HG02759 (cell line): ENCODE measurements around the gene CASQ2.
"Not testable (repeated sequence)": the region's sequence is repeated elsewhere in the genome, so short reads cannot be mapped to it uniquely, and the experiment has no call there.

Experiments used
- ATAC-seq: cut with Tn5 transposase; IDR thresholded peaks from one replicate; pipeline ENCODE4 v1.9.1; 2021; ENCODE audit warnings: mild to moderate bottlenecking, moderate library complexity; ENCODE audit not compliant: unreplicated experiment

Gene CASQ2

DNA sequence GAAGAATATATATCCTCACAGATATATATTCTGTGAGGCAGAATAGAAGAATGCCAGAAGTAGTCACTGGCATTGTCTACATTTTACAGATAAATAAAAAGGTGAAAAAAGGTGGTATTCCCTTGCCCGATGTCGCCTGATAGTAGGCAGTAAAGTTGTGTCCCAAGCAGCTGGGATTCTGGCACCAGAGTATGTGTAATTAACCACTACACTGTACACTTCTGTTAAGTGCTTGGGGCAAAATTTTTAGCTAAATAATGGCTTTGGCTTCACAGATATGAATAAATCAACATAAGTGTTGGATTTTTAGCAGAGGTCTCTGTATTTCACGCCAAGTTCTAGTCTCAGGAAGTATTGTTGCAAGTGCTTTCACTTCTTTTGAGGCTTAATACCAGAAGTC, 13.3 kb upstream of the CASQ2 start:
- ATAC-seq: no peak

DNA sequence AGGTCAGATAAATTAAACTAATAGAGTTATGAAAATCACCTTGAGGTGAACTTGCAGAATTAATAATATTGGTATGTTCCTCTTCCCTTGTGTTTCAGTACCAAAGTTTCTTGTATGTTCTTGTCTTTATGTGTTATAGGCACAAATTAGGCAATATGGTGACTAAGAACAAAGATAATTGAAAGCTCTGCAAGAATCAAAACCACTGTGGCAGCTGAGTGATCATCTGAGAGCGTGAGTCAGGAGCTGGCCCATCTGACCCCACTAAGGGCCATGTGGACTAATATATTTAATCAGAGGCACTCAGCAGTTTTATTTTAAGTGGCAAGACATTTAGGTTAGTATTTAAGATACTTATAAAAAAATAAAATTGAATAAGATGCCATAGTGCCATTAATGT, 12.8 kb upstream of the CASQ2 start:
- no peak for ATAC-seq

GRCh38 chr1:115780655-115781054, 12.1 kb upstream of the CASQ2 start:
- ATAC-seq: not testable (repeated sequence)

GRCh38 chr1:115779075-115779474, 10.6 kb upstream of the CASQ2 start:
- not testable (repeated sequence) for ATAC-seq

DNA sequence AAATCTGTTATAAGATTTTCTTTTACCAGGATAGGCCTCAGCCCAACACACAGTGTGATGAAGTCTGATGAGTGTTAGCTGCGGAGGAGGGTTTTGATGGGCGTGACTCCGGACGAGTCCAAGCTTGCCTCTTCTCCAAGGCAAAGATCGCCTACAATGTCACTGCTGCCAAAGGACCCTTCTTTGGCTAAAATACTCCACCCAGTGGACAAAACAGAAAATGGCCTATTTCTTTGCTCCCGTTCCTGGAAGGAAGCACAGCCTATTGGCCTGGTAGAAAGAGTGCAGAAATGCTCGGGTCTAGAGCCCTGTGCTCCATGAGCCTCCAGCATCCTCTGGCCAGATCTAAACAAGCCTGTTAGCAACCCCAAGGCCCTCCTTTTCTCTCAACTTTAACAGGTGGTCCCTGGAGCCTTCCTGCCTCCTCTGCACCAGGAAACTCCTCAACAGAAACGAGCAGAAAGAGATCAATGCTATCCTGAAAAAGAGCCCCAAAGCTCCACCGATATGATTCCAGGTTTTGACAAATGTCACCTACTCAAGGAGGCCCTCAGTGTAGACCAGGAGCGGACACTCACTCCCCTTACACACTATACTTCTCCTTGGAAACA, 3.4 kb upstream of the CASQ2 start:
- ATAC-seq: peak; percentile 89

DNA sequence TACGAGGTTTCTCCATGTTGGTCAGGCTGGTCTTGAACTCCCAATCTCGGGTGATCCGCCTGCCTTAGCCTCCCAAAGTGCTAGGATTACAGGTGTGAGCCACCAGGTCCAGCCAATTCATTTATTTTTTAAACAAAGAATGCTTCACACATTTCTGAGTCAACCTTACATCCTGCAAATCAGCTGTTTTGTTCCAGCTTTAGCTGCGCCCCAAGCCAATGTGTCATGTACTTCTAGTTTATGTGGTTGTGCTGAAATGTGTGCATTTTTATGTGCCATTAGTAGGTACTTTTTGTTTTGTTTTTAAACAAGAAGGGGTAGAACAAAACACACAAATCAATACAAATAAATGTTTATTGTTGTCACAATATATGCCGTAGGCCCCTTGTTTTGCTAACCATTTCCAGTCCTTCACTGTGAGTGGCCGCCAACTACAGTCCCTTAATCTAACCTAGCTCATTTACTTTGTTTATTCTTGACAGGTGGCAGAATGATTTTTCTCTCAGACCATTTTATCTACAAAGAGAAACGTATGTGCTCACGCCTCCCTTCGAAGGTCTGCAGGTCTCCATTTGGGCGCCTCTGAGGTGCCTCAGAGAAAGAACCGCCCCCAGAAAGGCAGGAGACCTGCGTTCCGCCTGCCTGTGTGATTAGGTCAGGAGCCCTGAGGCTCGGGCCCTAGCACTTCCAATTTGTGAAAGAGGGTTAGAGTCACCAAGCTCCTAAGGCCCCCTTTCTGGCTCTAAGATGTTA, 2.8 kb upstream of the CASQ2 start:
- ATAC-seq: no peak

DNA sequence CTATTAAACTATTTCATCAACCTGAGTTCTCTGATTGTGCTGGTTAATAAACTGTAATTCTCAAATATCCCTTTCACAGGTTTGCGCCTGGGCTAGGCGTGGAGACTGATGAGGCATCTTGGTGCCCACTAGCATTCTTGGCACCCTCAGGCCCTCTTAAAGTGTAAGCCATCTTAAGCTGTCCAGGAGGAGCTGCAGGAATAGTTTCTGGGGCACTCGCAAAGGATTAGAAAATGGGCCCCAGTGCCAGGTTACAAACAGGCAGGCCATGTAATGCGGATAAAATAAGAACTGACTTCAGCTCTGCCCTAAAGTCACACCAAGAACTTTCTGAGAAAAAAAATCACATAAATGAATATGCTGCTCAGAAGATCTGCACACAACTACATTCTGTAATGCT, 1.1 kb downstream of the CASQ2 start:
- ATAC-seq: no peak

- no peak for ATAC-seq
Observed at GRCh38 chr1:115765091-115765490, 3.4 kb downstream of the CASQ2 start.

DNA sequence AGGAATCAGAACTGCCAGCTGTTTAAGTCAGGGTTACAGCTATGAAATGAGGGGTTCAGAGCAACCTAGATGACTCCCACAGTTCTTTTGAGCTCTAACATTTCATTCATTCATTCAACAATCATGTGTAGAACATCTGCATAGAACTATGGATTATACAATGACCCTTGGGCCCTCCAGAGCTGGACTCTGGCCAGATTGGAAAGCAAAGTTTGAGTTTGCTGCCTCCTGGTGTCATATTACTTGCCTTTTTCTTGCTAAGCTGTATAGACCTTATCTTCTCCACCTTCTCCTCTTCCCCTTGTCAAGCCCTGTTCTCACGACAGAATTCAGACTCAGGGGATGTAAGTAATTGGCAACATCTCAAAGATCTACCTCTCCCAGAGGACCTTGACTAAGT, 4.0 kb downstream of the CASQ2 start:
- ATAC-seq: no peak

DNA sequence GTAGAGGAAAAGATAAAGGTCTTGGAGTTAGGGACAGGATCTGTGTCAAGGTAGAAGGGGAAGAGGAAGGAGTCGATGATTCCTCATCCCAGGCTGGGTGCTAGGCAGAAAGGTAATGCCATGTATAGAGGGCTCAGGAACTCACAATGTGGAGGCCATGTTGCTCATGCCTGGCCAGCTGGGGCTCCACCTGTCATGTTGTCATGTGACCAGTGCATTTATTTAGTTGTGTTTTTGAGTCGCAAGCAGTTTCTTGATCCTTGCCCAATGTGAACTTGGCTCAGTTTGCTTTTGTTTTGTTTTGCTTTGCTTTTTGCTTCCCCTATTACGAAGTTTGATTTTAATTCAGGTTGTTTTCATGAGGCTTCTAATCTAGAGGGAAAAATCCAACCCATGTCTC, 5.7 kb downstream of the CASQ2 start:
- ATAC-seq: no peak

- ATAC-seq: no peak
Observed at GRCh38 chr1:115761601-115762302, 6.8 kb downstream of the CASQ2 start.

GRCh38 chr1:115757856-115758255, 10.7 kb downstream of the CASQ2 start:
- no peak for ATAC-seq

GRCh38 chr1:115757326-115757725, 11.2 kb downstream of the CASQ2 start:
- ATAC-seq: no peak

DNA sequence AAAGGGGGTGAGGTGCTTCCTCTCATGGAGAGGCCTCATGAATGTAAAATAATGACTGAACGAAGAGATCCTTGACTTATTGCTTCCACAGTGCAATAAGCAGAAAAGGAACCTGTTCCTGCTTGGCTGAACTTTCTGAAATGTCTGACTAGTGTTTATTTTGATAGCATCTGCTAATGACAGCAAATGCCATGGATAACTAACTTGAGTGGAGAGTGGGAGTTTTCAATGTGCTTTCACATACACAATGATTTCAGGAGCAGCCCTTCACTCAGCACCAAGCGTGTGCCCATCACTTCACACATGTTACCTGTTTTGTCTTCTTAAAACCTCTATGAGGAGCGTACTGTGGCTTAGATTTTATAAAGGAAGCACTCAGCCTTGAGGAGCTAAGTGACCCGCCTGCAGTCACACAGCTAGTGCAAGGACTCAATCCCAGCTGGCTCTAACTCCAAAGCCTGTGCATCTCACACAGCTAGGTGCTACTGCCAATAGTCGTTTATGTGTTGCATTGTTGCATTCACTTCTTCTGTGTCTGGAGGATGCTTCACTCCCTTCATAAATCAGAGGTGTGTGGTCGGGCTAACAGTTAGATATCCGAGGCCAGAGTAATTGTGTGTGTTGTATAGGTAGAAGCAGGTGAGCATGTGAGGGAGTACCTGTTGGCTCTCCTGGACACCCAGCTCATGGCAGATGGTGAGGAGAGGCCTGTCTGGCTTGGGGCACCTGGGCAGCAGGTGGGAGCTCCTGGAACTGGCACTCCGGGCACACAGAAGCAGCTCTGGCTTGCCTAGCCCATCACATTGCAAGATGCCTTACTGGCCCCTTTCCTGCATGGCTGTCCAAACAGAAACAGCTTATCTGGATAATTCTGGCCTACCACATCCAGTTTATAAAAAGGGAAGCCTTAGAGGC, 12.8 kb downstream of the CASQ2 start:
- no peak for ATAC-seq

DNA sequence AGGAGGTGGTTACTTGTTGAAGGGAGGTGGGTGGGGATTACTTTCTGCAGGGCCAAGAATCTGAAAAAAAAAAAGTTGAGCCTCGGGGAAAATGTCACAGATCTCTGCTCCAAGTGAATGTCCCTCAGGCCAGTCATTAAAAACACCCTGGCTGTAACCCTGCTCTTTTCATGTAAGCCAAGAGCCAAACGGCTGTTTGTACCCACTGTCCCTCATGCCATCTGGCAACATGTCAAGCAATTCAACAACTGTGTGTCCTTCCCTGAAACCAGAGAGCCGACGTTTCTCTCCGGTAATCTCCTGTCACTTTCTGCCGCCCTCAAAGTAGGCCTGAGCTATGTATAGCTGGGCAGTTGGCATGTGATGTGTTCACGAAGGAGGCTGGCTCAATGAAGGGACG, 14.7 kb downstream of the CASQ2 start:
- no peak for ATAC-seq

DNA sequence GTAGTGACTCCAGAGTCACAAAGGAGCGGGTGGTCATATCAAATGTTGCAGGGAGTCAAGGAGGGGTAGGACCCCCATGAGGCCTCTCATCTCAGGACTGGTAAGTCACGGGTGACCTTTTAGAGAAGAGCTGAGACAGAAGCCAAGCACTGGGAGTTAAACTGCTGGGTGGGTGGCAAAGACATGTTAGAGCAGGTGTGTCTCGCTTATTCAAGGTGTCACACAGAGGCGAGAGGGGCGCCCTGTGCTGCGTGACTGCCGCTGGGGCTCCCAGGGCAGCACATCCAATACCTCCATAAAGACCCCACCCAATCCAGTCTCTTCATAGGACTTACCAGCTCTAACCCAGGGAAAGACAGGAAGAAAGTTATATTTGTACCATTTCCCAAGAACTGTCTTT, 15.2 kb downstream of the CASQ2 start:
- no peak for ATAC-seq

- ATAC-seq: no peak
Observed at GRCh38 chr1:115748401-115749150, 19.9 kb downstream of the CASQ2 start.

DNA sequence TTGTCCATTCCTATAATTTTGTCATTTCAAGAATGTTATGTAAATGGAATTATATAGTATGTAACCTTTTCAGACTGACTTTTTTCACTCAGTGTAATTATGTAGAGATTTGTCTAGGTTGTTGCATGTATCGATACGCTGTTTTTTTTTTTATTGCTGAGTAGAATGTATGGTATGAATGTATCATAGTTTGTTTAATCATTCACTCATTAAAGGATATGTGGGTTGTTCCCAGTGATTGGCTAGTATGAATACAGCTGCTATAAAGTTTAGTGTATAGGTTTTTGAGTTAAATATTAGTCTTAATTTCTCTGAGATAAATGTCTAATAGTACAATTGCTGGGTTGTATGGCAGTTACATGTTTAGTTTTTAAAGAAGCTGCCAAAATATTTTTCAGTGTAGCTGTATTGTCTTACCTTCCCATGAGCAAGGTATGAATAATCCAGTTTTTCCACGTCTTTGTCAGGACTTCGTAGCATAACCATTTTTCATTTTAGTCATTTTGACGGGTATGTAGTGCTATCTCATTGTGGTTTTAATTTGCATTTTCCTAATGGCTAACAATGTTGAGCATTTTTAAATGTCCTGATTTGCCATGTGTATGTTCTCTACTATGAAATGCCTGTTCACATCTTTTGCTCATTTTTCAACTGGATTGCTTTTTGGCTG, 22.4 kb downstream of the CASQ2 start:
- ATAC-seq: no peak

DNA sequence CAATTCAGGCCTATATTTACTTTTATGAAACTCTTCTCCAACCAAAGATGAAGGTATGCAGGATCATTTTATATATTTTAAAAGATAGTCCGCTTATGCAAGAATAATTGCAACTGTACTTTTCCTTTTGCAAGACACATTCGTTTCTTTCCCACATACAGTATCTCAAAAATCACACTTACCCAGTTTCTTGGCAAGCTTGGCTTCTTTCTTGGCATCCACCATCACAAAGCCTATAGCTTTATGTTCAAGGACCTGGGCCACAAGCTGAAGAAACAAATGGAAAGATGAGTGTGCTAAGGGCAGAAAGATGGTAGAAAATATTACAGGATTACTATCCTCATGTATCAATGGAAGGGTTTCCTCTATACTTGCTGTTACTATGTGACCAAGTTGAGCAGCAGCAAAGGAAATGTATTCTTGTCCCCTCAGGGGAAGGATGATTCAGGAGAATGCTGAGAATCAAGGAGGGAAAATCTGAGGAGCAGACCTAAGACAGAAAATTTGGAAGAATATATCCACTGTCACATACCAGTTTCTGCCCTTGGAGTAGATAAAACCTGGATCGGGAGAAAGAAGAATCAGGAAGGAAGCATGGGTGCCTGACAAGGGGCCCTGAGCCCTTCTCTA, 23.8 kb downstream of the CASQ2 start:
- no peak for ATAC-seq
